ENCODE results near the gene ZNF107. TPM values are rescaled to one million over a fixed set of nuclear protein-coding genes. Genes with fewer than 3 reads are reported as not detected.
A peak's percentile ranks its signal among the peaks of the same experiment; 100 is the strongest.

The ZNF107 gene
- total and polyA plus RNA-seq, 2 of the 13 experiments (the other 11 are each of a cell fraction or from before 2014, with no cell fraction given): 2.5 to 5.4 TPM

GRCh38 chr7:64637521-64638445 lies 28.1 kb upstream of the ZNF107 start (continued):
- TF ChIP-seq PHB2 (IDR thresholded peaks at IDR 0.05; ENCODE audit: partially characterized antibody) (no peak), ATRX (CRISPR knock-in tag; IDR thresholded peaks at IDR 0.05; ENCODE audit: borderline replicate concordance) (no peak), THAP11 (CRISPR knock-in tag; IDR thresholded peaks at IDR 0.05) (0 out of 2 replicates have a peak, but pooled peaks have one; percentile 13), SRSF1 (optimal IDR thresholded peaks at IDR 0.05; ENCODE audit: low read depth, low read length) (no peak), RXRB (CRISPR knock-in tag; IDR thresholded peaks at IDR 0.05; ENCODE audit: borderline replicate concordance) (0 out of 2 replicates have a peak, but pooled peaks have one; percentile 16), RARA (CRISPR knock-in tag; IDR thresholded peaks at IDR 0.05) (peak; percentile 45; the same call in 1 of the 2 replicates), ETS1 (CRISPR knock-in tag; IDR thresholded peaks at IDR 0.05) (no peak), ARNT (IDR thresholded peaks at IDR 0.05) (no peak), ZNF225 (CRISPR knock-in tag; IDR thresholded peaks at IDR 0.05) (no peak), ZBTB26 (CRISPR knock-in tag; IDR thresholded peaks at IDR 0.05; ENCODE audit: borderline replicate concordance) (no peak), GATAD2A (CRISPR knock-in tag; IDR thresholded peaks at IDR 0.05) (0 out of 2 replicates have a peak, but pooled peaks have one; percentile 34), ZNF230 (CRISPR knock-in tag; IDR thresholded peaks at IDR 0.05) (no peak), SRF (IDR thresholded peaks at IDR 0.05; ENCODE audit: low read depth, low read length) (no peak), NKX3-1 (CRISPR knock-in tag; IDR thresholded peaks at IDR 0.05) (no peak)
